ENCODE data around the gene SUOX. TPM values are rescaled to one million over a fixed set of nuclear protein-coding genes. Genes with fewer than 3 reads are reported as not detected.
A peak's percentile ranks its signal among the peaks of the same experiment; 100 is the strongest.
"Not testable (repeated sequence)": the region's sequence is repeated elsewhere in the genome, so short reads cannot be mapped to it uniquely, and the experiment has no call there.

The SUOX gene
- total RNA-seq, 1 donor, result 47.1 TPM

DNA sequence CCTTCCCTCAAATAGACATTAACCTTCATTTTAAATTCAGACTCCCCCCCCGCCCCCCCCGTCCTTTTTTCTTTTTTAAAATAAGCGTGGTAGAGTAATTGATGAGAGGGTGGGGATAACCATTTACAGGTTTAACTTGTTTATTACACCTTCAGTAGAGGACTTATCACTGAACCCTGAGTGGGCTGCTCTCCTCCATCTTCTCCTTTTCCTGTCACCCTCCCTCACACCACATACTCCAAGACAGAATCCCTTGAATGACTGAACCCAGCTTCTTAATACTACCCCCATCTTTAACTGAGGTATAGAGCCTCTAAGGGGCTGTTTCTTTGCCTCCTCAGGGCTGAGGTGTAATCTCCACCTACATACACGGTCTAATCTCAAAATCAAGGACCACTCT is 20.1 kb downstream of the SUOX start:
- DNase-seq (ENCODE audit: low read depth in 2 of 3, low spot score in 2 of 3), result no peak

DNA sequence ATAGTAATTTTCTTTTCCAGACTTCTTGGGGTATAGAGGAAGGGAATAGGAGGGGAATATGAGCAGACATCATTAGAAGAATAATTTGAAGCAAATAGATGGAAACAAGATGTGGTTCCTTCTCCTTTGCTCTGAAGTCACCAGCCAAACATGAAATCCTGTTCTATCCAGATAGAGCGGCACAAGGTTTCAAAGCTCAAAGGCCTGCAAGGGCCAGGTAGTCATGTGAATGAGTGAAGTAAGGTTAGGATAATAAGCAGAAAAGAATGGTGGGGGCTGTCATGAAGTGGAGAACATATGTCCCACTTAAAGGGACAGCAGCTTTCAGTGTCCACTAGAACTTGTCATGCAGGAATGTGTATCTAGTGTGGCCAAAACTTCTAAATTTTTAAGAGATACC is 21.3 kb downstream of the SUOX start:
- no peak for DNase-seq (ENCODE audit: low read depth in 2 of 3, low spot score in 2 of 3)

DNA sequence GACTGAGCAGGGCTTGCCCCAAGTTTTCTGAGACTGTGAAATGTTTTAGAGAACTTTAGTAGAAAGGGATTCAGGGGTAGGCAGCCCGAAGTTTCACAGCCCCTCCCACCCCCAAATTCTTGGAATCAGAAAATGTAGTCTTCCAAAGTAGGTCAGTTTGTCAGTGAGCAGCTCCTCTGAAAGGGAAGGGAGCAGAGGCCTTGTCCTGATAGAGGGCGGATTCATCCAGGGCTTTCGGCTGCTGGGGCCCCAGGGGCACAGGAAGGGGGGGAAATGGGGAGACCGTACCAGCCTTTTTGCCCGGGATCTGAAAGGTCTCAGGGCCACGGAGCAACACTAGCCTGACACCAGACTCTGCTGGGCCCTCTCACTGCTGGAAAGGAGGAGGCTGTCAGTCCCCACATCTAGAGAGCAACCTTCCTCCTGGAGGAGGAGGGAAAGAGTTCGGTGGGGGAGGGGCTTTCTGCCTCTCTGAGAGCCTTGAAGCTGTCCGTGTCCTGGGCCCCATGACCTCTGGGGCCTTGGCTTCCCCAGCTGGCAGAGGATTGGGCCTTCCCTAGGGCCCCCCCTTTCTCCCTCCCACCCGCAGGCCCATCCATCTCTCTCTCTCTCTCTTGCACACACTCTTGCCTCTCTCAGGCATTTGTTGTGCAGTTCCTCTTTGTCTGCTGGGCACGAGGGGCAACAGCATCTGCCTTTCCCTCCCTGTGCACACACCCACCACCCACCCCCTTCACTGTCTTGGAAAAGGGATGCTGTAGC is 23.5 kb downstream of the SUOX start, which contains the start of gene IKZF4:
Gene IKZF4 (plus strand): TSS at position 621 of the 762 bp plus-strand sequence. CDS start 451 bp downstream, outside the sequence.
- peak in 2 of 3 donors; percentile 73 to 86 for DNase-seq (ENCODE audit: low read depth in 2 of 3, low spot score in 2 of 3)

- no peak for DNase-seq (ENCODE audit: low read depth in 2 of 3, low spot score in 2 of 3)
Measured at GRCh38 chr12:56021889-56022497, 24.9 kb downstream of the SUOX start.

- DNase-seq (ENCODE audit: low read depth in 2 of 3, low spot score in 2 of 3), result no peak
Measured at GRCh38 chr12:56028511-56029165, 31.6 kb downstream of the SUOX start.

GRCh38 chr12:56029166-56029519 is 32.1 kb downstream of the SUOX start:
- no peak for DNase-seq (ENCODE audit: low read depth in 2 of 3, low spot score in 2 of 3)

GRCh38 chr12:56029666-56030293 is 32.7 kb downstream of the SUOX start:
- peak in 2 of 3 donors; percentile 59 to 77 for DNase-seq (ENCODE audit: low read depth in 2 of 3, low spot score in 2 of 3)

GRCh38 chr12:56031987-56032386 is 34.9 kb downstream of the SUOX start:
- DNase-seq (ENCODE audit: low read depth in 2 of 3, low spot score in 2 of 3), result no peak

- no peak for DNase-seq (ENCODE audit: low read depth in 2 of 3, low spot score in 2 of 3)
Measured at GRCh38 chr12:56034586-56035332, 37.7 kb downstream of the SUOX start.

GRCh38 chr12:56037161-56037560 is 40.1 kb downstream of the SUOX start:
- no peak for DNase-seq (ENCODE audit: low read depth in 2 of 3, low spot score in 2 of 3)

DNA sequence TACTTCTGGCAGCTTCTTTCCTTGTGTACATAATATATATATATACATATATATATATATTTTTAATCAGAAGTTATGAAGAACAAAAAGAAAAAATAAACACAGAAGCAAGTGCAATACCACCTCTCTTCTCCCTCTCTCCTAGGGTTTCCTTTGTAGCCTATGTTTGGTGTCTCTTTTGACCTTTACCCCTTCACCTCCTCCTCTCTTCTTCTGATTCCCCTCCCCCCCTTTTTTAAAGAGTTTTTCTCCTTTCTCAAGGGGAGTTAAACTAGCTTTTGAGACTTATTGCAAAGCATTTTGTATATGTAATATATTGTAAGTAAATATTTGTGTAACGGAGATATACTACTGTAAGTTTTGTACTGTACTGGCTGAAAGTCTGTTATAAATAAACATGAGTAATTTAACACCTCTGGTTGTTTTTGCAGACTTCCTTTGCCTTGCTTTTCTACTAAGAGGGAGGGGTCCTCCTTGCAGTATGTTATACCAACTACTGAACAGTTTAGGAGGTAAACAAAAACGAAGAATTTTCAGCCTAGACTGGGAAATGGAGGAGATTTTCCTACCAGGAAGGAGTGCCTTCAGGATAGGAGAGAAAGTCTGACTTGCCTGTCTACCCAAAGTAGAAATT is 41.1 kb downstream of the SUOX start:
- no peak for DNase-seq (ENCODE audit: low read depth in 2 of 3, low spot score in 2 of 3)

DNA sequence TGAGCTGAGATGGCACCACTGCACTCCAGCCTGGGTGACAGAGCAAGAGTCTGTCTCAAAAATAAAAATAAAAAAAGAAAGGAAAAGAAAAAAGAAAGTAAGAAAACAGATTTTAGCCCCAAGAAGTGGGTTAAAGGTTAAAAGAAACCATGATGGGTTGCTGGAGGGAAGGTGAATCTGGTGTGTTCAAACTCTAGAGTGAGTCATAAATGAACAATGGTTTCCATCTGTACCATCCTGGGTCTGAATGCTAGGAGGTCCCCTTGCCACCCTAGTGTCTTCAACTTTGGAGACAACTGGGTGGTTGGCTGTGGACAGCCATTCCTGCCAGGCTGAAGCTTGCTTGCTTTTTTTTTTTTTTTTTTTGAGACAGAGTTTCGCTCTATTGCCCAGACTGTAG is 43.1 kb downstream of the SUOX start:
- no peak for DNase-seq (ENCODE audit: low read depth in 2 of 3, low spot score in 2 of 3)

DNA sequence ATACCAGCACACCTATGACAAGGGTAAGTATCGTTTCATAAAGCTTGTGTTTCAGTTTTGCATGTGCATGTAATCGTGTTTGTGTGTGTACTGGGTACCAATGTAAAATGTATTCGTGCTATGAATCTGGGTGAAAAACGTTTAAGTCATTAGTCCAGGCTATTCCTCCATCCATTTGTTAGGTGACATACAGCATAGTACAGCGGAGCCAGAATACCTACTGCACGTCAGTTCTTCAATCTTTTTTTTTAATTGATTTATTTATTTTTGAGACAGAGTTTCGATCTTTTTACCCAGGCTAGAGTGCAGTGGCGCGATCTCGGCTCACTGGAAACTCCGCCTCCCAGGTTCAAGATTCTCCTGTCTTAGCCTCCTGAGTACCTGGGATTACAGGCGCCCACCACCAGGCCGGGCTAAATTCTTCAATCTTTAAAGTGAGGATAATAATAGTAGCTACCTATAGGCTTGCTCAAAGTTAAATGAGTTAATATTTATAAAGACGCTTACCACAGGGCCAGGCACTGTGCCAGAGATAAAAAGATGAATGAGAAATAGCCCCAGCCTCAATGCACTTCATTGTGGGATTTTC is 44.0 kb downstream of the SUOX start:
- no peak for DNase-seq (ENCODE audit: low read depth in 2 of 3, low spot score in 2 of 3)

- peak; percentile 93 to 100 (median 99) for DNase-seq (ENCODE audit: low read depth in 2 of 3, low spot score in 2 of 3)
Measured at GRCh38 chr12:56041552-56042429, 44.7 kb downstream of the SUOX start, which contains the start of gene RPS26. TSS of gene RPS26 (plus strand) at chr12:56041918. CDS start at chr12:56042167, 249 bp downstream.

- DNase-seq (ENCODE audit: low read depth in 2 of 3, low spot score in 2 of 3), result not testable (repeated sequence)
Measured at GRCh38 chr12:56042430-56042813, 45.3 kb downstream of the SUOX start.

DNA sequence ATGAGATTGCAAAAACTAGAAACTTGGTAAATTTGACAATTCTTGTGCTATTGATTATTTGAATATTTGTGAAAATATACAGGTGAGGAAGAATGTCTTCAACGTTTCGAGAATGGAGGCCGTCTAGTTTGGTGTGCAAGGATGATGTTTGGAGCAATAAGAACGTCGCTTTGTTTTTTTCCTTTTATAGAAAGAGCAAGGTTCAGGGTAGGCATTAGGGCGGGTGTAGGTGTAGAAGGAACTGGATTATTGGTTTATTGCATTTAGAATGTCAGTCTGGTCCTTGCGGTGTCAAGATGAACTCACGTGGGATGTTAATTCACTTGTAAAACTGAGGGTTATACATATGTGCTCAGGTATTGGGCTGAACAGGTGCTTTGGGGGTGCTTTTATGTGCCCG is 45.8 kb downstream of the SUOX start:
- DNase-seq (ENCODE audit: low read depth in 2 of 3, low spot score in 2 of 3), result no peak

- DNase-seq (ENCODE audit: low read depth in 2 of 3, low spot score in 2 of 3), result no peak
Measured at GRCh38 chr12:56046027-56046780, 49.1 kb downstream of the SUOX start.

DNA sequence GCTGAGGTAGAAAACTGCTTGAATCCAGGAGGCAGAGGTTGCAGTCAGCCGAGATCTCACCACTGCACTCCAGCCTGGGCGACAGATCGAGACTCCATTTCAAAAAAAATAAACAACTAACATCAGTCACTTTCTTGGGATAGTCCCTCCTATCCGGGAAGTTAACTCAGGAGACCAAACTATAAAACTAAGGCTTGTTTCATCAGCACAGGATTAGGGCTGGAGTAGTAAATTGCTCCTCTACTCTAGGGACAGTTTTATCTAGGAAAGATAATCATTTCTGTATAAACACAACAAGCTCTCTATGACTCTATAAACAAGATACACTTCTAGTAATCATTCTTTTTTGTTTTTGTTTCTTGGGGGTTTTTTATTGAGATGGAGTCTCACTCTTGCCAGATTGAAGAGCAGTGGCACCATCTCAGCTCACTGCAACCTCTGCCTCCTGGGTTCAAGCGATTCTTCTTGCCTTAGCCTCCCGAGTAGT is 56.4 kb downstream of the SUOX start:
- DNase-seq (ENCODE audit: low read depth in 2 of 3, low spot score in 2 of 3), result no peak
